NCI-H2029 (cell line): ENCODE measurements around the gene HPS6.
"Not testable (repeated sequence)": the region's sequence is repeated elsewhere in the genome, so short reads cannot be mapped to it uniquely, and the experiment has no call there.

Experiments
- DNase-seq: peaks from one replicate; lab custom pipeline; 2025; lab: John Stamatoyannopoulos, UW

HPS6 gene

DNA sequence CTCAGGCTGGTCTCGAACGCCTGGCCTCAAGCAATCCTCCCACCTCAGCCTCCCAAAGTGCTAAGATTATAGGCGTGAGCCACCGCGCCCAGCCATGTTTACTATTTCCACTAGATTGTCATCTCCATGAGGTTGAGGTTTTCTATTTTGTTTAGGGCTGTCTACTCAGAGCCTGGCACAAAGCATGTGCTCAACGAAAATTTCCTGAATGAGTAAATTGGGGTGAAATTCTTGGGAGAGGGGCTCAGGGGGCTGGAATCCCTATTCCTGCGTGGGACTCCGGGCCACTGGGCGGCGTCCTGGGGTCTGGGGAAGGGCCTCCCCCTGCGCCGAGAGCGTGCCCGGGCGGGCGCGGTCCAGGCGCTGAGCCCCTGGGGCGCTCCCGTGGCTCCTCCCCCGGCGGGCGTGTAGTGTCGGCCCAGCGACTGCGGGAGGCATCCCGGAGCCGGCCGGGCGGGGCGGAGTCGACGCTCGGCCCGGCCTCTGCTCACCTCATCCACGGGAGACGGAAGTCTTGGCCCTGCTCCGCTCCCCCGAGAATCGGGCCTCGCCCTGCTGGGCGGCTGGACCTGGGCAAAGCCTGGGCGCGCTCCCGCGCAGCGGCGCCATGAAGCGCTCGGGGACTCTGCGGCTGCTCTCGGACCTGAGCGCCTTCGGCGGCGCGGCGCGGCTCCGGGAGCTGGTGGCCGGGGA lies at the start of gene HPS6:
Gene HPS6 (plus strand): TSS at position 482 of the 693 bp plus-strand sequence. CDS start 126 bp downstream, at position 608.
- peak; percentile 59 for DNase-seq

DNA sequence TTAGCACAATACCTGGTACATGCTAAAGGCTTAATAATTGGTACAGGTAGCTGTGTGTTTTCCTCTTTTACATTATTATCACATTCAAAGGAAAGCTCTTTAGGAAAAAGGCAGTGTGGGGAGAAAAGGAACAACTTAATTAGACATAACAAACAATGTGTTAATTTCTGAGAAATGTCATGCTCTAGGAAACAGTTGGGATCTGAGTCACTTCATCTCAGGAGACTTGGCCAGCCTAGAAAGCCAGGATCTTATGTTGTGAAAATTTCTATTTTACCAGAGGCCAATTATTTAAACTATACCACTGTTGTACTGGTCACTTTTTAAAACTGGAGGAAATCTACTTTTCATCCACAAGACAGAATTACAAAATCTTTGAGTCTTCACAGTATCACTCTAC lies 48.7 kb upstream of the HPS6 start:
- no peak for DNase-seq

DNA sequence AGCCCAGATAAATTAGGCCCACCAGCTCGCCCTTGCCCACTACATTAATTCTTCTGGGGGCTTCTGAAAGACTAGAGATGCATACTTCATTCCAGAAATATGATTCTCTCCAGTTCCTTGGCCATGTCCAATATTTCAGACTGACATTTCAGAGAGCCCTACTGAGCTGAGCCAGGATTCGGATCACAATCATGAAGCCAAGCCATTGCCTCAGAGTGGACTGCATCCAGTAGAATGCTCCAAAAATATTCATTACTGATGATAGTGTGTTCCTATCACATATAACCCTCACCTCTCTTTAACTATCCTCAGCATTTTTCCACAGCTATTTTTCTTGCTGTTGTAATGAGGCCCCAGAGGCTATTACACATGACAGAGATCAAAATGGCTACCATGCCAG lies 47.9 kb upstream of the HPS6 start:
- no peak for DNase-seq

DNA sequence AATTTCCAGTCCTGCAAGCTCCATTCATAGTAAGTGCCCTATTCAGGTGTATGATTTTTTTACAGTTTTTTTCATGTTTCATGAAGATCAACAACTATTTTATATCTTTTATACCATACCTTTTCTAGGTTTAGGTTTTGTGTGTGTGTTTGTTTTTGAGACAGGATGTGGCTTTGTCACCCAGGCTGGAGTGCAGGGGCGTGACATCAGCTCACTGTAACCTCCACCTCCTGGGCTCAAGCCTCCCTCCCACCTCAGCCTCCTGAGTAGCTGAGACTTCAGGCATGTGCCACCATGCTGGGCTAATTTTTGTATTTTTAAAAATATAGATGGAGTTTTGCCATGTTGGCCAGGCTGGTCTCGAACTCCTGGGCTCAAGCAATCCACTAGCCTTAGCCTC lies 44.2 kb upstream of the HPS6 start:
- no peak for DNase-seq

DNA sequence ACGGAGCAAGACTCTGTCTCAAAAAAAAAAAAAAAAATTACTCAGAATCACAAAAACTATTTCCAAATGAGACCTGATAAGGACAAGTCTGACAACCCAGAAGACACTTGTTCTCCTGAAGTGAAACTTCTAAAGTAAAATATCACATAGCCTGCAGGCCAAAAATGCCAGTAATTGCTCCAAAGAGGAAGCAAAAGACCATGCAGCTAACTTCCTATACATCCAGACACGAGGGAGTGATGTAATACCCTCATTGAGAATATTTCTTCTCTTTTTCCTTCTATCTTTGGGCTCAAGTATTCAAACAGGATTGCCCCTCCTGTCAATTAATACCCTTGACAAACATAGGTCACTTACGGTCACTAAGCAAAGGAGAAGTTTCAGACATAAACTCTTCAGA lies 40.4 kb upstream of the HPS6 start:
- no peak for DNase-seq

DNA sequence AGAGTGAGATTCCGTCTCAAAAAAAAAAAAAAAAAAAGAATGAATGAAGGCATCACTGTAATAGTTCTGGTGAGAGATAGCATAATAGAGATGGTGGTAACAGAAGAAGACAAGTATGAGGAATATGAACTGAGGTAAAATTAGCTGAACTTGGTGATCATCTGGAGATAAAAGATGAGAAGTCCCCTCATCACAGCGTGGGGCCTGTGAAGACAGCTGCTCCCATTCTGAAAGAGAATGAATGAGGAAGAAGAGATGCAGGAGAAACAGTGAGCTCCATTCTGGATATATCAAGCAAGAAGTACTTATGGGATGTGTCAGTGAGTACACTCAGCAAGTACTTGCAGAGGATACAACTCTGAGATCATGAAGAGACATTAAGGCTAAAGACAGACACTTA lies 37.9 kb upstream of the HPS6 start:
- DNase-seq, result no peak

DNA sequence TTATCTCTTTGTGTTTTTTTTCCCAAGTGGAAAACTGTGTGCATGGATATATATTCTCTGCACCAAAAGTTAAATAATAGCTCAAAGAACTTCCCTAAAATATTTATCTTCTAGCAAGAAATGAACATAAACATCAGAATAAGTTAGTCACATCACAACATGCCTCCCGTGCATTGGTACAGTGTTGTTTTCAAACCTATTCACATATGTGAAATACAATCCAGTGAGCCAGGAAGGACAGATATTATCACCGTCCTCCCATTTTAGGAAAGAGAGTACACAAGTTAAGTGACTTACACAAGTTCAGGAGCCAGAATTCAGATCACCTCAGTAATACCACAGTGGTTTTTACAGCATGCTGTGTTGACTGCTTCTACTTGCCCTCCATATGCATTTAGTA lies 31.4 kb upstream of the HPS6 start:
- no peak for DNase-seq

DNA sequence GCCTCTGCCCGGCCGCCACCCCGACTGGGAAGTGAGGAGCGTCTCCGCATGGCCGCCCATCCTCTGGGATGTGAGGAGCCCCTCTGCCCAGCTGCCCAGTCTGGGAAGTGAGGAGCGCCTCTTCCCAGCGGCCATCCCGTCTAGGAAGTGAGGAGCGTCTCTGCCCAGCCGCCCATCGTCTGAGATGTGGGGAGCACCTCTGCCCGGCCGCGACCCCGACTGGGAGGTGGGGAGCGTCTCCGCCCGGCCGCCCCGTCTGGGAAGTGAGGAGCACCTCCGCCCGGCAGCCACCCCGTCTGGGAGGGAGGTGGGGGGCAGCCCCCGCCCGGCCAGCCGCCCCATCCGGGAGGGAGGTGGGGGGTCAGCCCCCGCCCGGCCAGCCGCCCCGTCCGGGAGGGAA lies 29.3 kb upstream of the HPS6 start:
- DNase-seq, result not testable (repeated sequence)

DNA sequence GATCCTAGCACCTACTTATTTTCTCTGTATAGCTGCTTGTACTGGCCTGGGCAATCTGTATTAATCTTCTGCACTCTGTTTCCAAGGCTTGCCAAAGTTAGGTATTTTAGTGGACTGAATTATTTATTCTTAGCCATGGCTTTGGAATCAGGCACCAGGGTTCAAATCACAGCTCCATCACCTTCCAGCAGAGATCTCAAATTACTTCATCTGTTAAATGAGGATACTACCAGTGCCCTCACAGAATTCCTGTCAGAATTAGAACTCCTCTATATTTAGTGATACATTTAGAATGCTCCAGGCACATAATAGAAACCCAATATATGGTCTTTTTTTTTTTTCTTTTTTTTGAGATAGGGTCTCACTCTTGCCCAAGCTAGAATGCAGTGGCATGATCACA lies 26.7 kb upstream of the HPS6 start:
- no peak for DNase-seq

DNA sequence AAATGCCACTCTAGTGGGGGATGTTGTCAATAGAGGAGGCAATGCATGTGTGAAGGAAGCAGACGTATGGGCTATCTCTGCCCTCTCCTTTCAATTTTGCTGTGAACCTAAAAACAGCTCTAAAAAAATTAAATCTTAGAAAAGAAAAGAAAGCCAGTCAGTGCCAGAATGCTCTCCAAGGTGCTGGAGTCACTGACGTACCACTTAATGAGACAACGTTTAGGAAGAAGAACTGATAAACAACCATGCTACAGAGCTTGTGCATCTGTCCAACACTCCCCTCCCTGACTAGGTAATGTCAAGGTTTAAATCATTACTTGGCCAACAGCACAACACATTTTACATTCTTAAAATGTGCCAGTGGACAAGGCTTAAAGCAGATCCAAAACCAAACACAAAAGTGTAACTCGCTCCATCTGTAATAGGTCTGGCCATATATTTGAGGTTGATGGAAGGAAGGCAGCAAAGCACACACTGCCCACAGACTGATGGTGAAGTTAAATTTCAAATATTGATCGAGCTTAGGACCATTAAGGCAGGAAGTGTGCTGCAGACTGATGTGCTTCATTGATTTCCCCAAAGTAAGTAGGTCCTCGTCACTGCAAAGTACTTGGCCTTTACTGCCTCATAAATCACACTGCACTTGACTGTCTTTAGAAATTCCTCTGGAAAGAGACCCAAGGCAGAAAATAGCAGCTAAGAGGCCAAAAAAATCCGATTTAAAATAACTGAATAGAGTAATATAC lies 24.7 kb upstream of the HPS6 start:
- DNase-seq, result no peak

DNA sequence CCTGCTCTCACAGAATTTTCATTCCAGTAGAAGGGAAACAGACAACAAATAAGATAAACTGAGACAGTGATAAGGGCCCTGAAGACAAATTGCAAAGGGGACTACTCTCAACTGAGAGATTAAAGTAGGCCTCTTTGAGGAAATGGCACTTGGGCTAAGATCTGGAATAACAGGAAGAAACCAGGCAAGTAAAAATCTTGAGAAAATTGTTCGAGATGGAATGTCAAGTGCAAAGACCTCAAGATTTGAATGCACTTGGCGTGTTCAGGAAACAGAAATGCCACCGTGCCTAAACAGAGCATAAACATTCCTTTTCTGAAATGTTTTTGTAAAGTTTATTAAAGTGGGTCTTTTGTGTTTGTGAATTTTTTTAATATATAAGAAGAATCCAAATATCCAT lies 19.9 kb upstream of the HPS6 start:
- no peak for DNase-seq

DNA sequence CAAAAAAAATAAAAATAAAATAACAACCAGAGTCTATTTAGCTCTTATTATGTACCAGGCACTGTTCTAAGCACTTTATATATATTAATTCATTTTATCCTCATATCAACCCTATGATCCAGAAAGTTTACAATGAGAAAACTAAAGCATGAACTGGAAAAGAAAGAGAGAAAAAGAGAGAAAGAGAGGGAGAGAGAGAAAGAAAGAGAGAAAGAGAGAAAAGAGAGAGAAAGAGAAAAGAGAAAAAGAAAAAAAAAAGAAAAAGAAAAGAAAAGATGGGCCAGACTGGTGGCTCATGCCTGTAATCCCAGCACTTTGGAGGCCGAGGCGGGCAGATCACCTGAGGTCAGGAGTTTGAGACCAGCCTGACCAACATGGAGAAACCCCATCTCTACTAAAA lies 19.1 kb upstream of the HPS6 start:
- DNase-seq, result no peak

DNA sequence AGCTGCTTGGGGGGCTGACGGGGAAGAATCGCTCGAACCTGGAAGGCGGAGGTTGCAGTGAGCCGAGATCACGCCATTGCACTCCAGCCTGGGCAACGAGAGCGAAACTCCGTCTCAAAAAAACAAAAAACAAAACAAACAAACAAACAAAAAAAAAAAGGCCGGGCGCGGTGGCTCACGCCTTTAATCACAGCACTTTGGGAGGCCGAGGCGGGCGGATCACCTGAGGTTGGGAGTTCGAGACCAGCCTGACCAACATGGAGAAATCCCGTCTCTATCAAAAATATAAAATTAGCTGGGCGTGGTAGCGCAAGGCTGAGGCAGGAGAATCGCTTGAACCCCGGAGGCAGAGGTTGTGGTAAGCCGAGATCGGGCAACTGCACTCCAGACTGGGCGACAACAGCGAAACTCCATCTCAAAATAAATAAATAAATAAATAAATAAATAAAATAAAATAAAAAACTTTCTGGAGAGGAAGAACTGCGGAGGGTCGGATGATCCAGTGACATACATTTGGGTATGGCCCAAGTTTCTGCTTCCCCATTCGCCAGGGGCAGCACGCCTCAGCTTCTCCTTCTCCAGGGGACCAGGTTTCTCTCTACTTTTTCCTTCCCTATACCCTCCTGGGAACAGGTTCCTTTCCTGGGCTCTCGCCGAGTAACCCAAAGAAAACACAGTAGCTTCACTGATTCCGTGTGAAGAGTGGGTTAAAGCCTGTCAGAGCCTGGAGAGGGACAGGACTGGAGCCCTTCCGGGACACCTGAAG lies 10.1 kb upstream of the HPS6 start:
- not testable (repeated sequence) for DNase-seq

DNA sequence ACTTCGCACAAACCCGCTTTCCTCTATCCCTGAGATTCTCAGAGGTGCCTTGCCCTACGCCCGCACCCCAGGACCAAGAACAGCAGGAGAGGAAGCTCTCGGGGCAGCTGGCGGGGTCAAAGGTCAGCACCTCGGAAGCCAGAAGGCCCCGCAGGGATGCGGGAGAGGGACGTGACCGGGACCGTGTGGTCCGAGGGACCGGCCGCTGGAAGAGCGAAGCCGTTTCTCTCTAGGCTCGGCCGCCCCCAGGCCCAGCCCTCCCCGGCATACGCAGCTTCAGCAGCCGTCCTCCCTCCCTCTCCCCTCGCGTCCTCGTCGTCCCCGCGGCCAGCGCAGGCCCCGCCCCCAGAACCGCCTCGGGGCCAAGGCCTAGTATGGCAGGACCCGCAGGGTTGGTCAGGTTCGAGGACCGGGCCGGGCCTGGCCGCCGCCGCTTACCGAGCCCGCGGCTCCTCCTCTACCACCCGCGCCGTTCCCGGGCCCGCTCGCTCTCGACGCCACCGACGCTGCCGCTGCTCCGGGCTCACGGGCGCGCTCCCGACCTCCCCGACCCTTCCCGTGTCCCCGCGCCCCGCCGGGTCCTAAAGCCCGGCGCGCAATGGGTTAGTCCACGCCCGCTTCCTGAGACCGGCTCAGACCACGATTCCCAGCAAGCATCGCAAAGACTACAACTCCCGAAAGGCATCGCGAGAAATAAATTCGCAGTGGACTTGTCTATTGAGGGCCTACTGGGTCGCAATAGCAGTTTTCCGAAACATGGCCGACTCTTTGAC lies 9.3 kb upstream of the HPS6 start, which contains the start of gene ARMH3:
Gene ARMH3 (minus strand): TSS at position 527 of the 773 bp plus-strand sequence. CDS start 16,059 bp downstream, outside the sequence.
- DNase-seq, result peak; percentile 83

DNA sequence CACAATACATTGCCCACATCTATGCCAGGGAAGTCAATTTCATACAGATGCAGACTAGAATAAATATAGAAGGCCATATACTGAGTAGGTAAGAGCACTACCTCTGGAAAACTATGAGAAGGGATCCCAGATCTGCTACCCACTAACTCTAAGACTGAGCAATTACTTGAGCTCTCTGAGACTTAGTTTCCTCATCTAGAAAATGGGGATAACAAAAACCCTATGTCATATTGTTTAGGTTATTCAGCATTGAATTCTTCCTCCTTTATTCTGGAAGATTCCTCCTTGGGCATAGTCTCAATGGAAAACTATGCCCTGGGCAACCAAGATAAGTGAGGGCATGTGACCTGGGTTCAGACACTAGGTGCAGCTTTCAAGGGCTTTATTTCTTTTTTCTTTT lies 5.2 kb upstream of the HPS6 start:
- DNase-seq, result no peak

DNA sequence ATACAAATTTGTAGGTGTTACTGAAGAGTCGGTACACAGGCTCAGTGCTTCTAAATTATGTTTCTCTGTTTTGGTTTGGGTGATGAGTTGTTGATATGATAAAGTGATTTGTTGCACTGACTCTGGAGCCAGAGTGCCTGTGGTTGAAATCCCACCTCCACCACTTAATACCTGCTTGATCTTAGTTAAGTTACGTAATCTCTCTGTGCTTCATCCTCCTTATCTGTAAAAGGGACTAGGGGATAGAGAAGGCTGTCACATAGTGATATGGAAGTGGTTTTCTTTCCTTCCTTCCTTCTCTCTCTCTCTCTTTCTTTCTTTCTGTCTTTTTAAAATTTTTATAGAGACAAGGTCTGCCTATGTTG lies 664 bp upstream of the HPS6 start:
- DNase-seq, result no peak

DNA sequence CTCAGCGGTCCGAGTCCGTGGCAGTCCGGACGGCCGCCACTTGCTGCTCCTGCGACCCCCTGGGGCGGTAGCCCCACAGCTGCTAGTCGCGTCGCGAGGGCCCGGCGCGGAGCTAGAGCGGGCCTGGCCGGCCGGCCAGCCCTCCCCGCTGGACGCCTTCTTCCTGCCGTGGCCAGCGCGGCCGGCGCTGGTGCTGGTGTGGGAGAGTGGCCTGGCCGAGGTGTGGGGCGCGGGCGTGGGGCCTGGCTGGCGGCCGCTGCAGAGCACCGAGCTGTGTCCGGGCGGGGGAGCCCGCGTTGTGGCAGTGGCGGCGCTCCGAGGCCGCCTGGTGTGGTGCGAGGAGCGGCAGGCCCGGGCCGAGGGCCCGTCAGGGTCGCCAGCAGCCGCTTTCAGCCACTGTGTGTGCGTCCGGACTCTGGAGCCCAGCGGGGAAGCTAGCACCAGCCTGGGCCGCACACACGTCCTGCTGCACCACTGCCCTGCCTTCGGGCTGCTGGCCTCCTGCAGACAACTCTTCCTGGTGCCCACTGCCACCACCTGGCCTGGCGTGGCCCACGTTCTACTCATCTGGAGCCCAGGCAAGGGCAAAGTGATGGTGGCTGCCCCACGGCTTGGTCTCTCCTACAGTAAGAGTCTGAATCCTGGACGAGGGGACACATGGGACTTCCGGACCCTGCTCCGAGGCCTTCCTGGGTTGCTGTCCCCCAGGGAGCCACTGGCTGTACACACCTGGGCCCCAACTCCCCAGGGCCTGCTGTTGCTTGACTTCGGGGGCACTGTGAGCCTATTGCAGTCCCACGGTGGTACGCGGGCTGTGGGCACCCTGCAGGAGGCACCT lies 631 bp downstream of the HPS6 start:
- no peak for DNase-seq

DNA sequence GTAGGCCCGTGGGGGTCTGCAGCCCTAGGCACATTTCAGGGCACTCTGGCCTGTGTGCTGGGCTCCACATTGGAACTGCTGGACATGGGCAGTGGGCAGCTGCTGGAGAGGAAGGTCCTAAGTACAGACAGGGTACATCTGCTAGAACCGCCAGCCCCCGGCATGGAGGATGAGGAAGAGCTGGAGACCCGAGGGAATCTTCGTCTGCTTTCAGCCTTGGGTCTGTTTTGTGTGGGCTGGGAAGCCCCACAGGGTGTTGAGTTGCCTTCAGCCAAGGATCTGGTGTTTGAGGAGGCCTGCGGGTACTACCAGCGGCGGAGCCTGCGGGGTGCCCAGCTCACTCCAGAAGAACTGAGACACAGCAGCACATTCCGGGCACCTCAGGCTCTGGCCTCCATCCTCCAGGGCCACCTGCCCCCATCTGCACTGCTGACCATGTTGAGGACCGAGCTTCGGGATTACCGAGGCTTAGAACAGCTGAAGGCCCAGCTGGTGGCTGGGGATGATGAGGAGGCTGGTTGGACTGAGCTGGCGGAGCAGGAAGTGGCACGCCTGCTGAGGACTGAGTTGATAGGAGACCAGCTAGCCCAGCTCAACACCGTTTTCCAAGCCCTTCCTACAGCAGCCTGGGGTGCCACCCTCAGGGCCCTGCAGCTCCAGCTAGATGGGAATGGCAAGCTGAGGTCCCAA lies 1.4 kb downstream of the HPS6 start:
- no peak for DNase-seq

DNA sequence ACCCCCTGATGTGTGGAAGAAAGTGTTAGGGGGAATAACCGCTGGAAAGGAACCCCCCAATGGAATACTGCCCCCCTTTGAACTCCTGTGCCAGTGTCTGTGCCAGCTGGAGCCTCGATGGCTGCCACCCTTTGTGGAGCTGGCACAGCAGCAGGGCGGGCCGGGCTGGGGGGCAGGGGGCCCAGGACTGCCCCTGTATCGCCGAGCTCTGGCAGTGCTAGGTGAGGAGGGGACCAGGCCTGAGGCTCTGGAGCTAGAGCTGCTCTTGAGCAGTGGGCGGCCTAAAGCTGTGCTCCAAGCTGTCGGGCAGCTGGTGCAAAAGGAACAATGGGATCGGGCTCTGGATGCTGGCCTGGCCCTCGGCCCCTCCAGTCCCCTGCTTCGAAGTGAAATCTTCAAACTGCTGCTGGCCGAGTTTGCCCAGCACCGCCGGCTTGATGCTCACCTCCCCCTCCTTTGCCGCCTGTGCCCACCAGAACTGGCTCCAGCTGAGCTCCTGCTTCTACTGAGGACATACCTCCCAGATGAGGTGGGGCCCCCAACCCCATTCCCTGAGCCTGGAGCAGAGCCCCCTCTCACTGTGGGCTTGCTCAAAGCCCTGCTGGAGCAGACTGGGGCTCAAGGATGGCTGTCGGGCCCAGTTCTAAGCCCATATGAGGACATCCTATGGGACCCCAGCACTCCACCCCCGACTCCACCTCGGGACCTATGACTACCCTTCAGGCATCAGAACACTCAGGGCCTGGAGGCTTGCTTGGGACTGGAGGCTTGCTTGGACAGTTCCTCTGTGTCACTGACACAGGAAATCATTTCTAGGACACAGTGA lies 2.2 kb downstream of the HPS6 start:
- DNase-seq, result no peak

DNA sequence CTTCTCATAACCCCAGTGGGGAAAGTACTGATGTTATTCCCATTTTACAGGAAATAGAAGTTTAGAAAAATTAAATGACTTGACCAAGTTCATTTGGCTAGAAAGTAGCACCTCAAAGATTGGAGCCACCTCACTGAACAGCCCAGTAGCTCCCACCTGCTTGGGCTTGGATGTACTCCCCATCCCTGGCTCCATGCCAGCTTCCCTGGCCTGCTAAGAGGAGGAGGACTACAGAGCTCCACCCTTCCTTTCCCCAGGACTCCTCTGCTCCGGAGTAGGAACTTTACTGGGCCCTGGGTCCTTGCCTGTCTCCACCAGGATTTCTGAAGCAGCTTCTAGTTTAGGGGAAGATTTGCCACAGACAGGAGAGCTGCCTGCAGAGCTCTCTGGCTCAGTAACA lies 3.1 kb downstream of the HPS6 start:
- peak; percentile 22 for DNase-seq
